Gastrocnemius medialis (tissue), 4 donors: ENCODE data around the gene KCNQ1. TPM values are rescaled to one million over a fixed set of nuclear protein-coding genes. Genes with fewer than 3 reads are reported as not detected.

Experiments used
- ATAC-seq, 2 donors: fragments of 150-250 bp; one replicate each; pipeline ENCODE4 v1.9.1; 2016
- DNase-seq, 2 donors: peaks; one replicate each; pipeline ENCODE4 v3.0.0-alpha.2; 2019
- H3K27ac ChIP-seq, 4 donors: fragments of 200-600 bp; sonication (generic); 1 replicate in 1 of 4; 2 replicates in 3 of 4; pipeline ENCODE4 v1.5.1; 2016 to 2018; ENCODE audit warnings: mild to moderate bottlenecking in 2 of 4, moderate library complexity in 1 of 4
- H3K27me3 ChIP-seq, 3 donors: fragments of 200-600 bp; sonication (generic) in 2 of 3; 1 replicate in 1 of 3; 2 replicates in 2 of 3; pipeline versions ENCODE4 v1.5.1 to v1.6.0; 2016 to 2019; ENCODE audit warnings: mild to moderate bottlenecking in 1 of 3, moderate library complexity in 1 of 3
- H3K36me3 ChIP-seq, 2 donors: fragments of 200-600 bp; sonication (generic) in 1 of 2; one replicate each; pipeline ENCODE4 v1.5.1; 2017 to 2018
- H3K4me1 ChIP-seq, 2 donors: fragments of 200-600 bp; sonication (generic) in 1 of 2; one replicate each; pipeline ENCODE4 v1.5.1; 2016 to 2017; ENCODE audit warnings: mild to moderate bottlenecking in 2 of 2
- H3K4me3 ChIP-seq, 4 donors: fragments of 200-600 bp; sonication (generic) in 3 of 4; 1 replicate in 1 of 4; 2 replicates in 3 of 4; pipeline ENCODE4 v1.5.1; 2016 to 2019; ENCODE audit warnings: mild to moderate bottlenecking in 2 of 4
- H3K9me3 ChIP-seq, 3 donors: fragments of 200-600 bp; sonication (generic) in 2 of 3; 1 replicate in 1 of 3; 2 replicates in 2 of 3; pipeline ENCODE4 v1.5.1; 2016 to 2019
- POLR2A ChIP-seq, 2 donors: fragments of 450-650 bp; IDR thresholded peaks; one replicate each; pipeline ENCODE4 v1.6.1; 2017; ENCODE audit warnings: antibody characterized with exemption in 2 of 2, mild to moderate bottlenecking in 2 of 2, moderate library complexity in 2 of 2
- in situ Hi-C, 4 donors: fragments of 200-750 bp; cut with MboI; loops; one replicate each; pipeline versions ENCODE4 v1.15.0 to v1.8.0; 2017; ENCODE audit warnings: low sequenced_read_pairs in 4 of 4
- intact Hi-C: fragments of 100-400 bp; cut with DNase I; formaldehyde crosslinking; loops from one replicate; pipeline ENCODE4 v1.15.1; 2023; ENCODE audit warnings: low total_unique reads
- total RNA-seq, 4 donors: library from RNA; depleted of rRNA; stranded (reverse); fragments of >200 nt; gene quantifications; one replicate each; pipeline versions ENCODE4 v1.1.0 to v1.2.3, GENCODE V29; 2016
- TF ChIP-seq, protein P1 (sequence below), 5 experiments: fragments of 450-650 bp in 3 of 5; fragments of 200-600 bp in 2 of 5; sonication (generic) in 2 of 5; IDR thresholded peaks in 4 of 5; conservative IDR thresholded peaks in 1 of 5; 1 replicate in 4 of 5; 2 replicates in 1 of 5; pipeline ENCODE4 v1.5.1; 2016 to 2019; ENCODE audit warnings: antibody characterized with exemption in 5 of 5, mild to moderate bottlenecking in 3 of 5, moderate library complexity in 3 of 5

The KCNQ1 gene
- total RNA-seq, 4 donors from 2014 or later, result 0.15 to 1.00 (median 0.67) TPM

DNA sequence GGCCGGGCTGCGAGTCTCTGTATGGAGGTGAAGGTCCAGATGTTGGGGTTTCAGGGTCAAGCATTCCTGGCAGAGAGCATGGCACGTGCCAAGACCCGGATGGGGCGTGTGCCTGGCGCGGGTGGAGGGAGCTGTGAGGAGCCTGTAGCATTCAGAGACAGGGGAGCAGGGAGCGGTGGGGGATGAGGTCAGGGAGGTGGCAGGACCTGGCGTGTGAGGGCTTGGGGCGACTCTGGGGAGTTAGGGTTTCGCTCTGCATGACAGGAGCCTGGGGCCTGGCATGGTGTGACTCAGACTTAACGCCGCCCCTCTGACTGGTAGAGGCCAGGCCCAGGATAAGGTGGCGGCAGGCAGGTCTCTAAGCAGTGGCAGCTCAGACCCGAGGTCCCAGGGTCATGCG is 103.0 kb downstream of the KCNQ1 start:
- DNase-seq (no peak), ATAC-seq (no peak)
- H3K9me3 ChIP-seq, result no peaks in the 10 kb centered on the region
- intact Hi-C loops (no loop called here), in situ Hi-C loops (no loop called here)
- peaks cover 0 to 4% (median 0%) of the 10 kb centered on the region in 3 donors for H3K27me3 ChIP-seq
- H3K27ac ChIP-seq, result no peak overlapping the region
- H3K4me1 ChIP-seq, result no peaks in the 10 kb centered on the region
- H3K4me3 ChIP-seq, result no peak overlapping the region
- H3K36me3 ChIP-seq, result no peaks in the 10 kb centered on the region
- TF ChIP-seq, protein P1, sequence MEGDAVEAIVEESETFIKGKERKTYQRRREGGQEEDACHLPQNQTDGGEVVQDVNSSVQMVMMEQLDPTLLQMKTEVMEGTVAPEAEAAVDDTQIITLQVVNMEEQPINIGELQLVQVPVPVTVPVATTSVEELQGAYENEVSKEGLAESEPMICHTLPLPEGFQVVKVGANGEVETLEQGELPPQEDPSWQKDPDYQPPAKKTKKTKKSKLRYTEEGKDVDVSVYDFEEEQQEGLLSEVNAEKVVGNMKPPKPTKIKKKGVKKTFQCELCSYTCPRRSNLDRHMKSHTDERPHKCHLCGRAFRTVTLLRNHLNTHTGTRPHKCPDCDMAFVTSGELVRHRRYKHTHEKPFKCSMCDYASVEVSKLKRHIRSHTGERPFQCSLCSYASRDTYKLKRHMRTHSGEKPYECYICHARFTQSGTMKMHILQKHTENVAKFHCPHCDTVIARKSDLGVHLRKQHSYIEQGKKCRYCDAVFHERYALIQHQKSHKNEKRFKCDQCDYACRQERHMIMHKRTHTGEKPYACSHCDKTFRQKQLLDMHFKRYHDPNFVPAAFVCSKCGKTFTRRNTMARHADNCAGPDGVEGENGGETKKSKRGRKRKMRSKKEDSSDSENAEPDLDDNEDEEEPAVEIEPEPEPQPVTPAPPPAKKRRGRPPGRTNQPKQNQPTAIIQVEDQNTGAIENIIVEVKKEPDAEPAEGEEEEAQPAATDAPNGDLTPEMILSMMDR (IDR thresholded peaks at IDR 0.05 in 4 of 5, conservative IDR thresholded peaks at IDR 0.05 in 1 of 5), result no peak
- TF ChIP-seq POLR2A (IDR thresholded peaks at IDR 0.05), result no peak

DNA sequence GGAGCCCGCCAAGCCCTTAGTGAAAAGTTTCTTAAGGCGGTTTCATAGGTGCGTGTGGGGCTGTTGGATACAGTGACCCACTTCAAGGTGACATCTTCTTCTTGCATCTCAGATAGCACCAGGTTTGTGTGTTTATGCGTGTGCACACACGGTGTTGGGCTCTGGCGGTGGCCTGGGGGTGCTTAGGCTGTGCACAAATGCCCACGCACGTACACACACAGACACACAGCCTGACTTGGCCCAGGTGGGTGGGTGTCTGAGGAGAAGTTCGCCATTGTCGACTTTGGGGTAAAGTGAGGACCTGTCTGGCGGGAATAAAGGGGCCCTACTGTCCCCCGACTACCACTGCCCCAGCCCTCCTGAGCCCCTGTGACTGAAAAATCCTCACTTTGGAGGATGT is 103.8 kb downstream of the KCNQ1 start:
- Histone ChIP-seq H3K27me3 (peaks cover 0 to 4% (median 0%) of the 10 kb centered on the region in 3 donors), H3K27ac (no peak overlapping the region), H3K4me1 (no peaks in the 10 kb centered on the region), H3K36me3 (no peaks in the 10 kb centered on the region), H3K4me3 (no peak overlapping the region), H3K9me3 (no peaks in the 10 kb centered on the region)
- in situ Hi-C loops, result no loop called here
- DNase-seq, result no peak
- ATAC-seq, result no peak
- intact Hi-C loops, result no loop called here
- TF ChIP-seq, protein P1 (IDR thresholded peaks at IDR 0.05 in 4 of 5, conservative IDR thresholded peaks at IDR 0.05 in 1 of 5), result no peak
- TF ChIP-seq POLR2A (IDR thresholded peaks at IDR 0.05), result no peak

DNA sequence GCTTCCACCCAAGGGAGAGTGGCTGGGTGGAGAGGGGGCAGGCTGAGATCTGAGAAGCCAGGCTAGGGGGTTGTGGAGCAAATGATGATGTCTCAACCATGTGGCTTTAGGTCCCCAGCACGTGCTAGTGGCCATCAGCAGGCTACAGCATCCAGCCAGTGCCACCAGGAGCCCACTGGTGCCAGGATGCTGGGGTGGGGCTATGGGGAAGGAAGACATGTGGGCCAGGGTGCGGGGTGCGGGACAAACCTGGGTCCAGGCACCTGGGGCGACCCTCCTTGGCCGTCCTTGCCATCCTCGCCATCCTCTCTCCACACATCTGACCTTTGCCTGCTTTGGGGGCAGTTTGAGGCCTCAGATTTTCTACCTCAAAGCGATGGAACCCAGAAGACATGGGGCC is 104.3 kb downstream of the KCNQ1 start:
- Histone ChIP-seq H3K27me3 (peaks cover 0 to 4% (median 0%) of the 10 kb centered on the region in 3 donors), H3K27ac (no peak overlapping the region), H3K36me3 (no peaks in the 10 kb centered on the region), H3K4me1 (no peaks in the 10 kb centered on the region), H3K4me3 (no peak overlapping the region), H3K9me3 (no peaks in the 10 kb centered on the region)
- TF ChIP-seq, protein P1 (IDR thresholded peaks at IDR 0.05 in 4 of 5, conservative IDR thresholded peaks at IDR 0.05 in 1 of 5), result no peak
- TF ChIP-seq POLR2A (IDR thresholded peaks at IDR 0.05), result no peak
- DNase-seq, result no peak
- in situ Hi-C loops, result no loop called here
- ATAC-seq, result no peak
- intact Hi-C loops, result no loop called here

DNA sequence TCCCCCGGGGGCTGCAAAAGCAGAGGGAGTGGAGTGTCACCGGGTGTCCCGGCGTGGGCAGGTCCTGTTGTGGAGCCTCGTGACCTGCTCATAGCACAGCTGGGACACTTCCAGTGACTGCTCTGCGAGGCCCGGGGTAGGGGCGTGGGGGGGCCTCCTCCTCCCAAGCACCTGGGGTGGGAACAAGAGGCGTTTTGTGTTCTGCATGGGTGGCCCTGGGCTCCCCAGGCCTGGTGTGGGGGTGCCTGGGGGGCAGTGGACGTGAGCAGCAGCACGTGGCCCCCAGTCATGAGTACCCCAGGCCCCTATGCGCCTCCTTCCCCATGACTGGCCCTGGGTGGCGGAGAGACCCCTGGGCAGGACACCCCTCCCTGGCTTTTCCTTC is 104.7 kb downstream of the KCNQ1 start:
- no peak for ATAC-seq
- Histone ChIP-seq H3K4me3 (no peak overlapping the region), H3K36me3 (no peaks in the 10 kb centered on the region), H3K9me3 (no peaks in the 10 kb centered on the region), H3K27me3 (peaks cover 0 to 4% (median 0%) of the 10 kb centered on the region in 3 donors), H3K27ac (no peak overlapping the region), H3K4me1 (no peaks in the 10 kb centered on the region)
- in situ Hi-C loops, result no loop called here
- intact Hi-C loops, result no loop called here
- DNase-seq, result no peak
- TF ChIP-seq POLR2A (IDR thresholded peaks at IDR 0.05), result no peak
- TF ChIP-seq, protein P1 (IDR thresholded peaks at IDR 0.05 in 4 of 5, conservative IDR thresholded peaks at IDR 0.05 in 1 of 5), result no peak
